Activated T-cell treated with anti-CD3 and anti-CD28 coated beads, Interleukin-2, amount 50 U/mL, for 4 hours (primary cell): ENCODE measurements around the gene RMI2. TPM values are rescaled to one million over a fixed set of nuclear protein-coding genes. Genes with fewer than 3 reads are reported as not detected.
"Not testable (repeated sequence)": the region's sequence is repeated elsewhere in the genome, so short reads cannot be mapped to it uniquely, and the experiment has no call there.

ENCODE experiments used
- ATAC-seq, 2 donors: fragments of 200-7000 bp; cut with Tn5 transposase; one replicate each; pipeline ENCODE4 v1.10.0; 2021
- DNase-seq: peaks from one replicate; pipeline ENCODE4 v3.0.0-alpha.2; 2020
- H3K27me3 Mint-ChIP-seq: one replicate; pipeline ENCODE4 v1.8.0; 2021; ENCODE audit warnings: low read depth, mixed read lengths
- H3K36me3 Mint-ChIP-seq: one replicate; pipeline ENCODE4 v1.8.0; 2022; ENCODE audit warnings: mixed read lengths; ENCODE audit not compliant: insufficient read depth
- H3K4me1 Mint-ChIP-seq: one replicate; pipeline ENCODE4 v1.8.0; 2021; ENCODE audit warnings: low read depth, mixed read lengths
- H3K4me3 Mint-ChIP-seq: one replicate; pipeline ENCODE4 v1.8.0; 2021; ENCODE audit warnings: mild to moderate bottlenecking, moderate library complexity, mixed read lengths
- H3K9me3 Mint-ChIP-seq: one replicate; pipeline ENCODE4 v1.8.0; 2021; ENCODE audit warnings: mixed read lengths
- total RNA-seq, 3 donors: library from RNA; stranded (reverse); gene quantifications; one replicate each; pipeline ENCODE4 v1.2.1, GENCODE V29; 2021

RMI2 gene
- total RNA-seq: 10 to 100 TPM in 2 of 3 donors, 1 to 10 TPM in 1; 5.5 to 12.9 (median 12.8) TPM

DNA sequence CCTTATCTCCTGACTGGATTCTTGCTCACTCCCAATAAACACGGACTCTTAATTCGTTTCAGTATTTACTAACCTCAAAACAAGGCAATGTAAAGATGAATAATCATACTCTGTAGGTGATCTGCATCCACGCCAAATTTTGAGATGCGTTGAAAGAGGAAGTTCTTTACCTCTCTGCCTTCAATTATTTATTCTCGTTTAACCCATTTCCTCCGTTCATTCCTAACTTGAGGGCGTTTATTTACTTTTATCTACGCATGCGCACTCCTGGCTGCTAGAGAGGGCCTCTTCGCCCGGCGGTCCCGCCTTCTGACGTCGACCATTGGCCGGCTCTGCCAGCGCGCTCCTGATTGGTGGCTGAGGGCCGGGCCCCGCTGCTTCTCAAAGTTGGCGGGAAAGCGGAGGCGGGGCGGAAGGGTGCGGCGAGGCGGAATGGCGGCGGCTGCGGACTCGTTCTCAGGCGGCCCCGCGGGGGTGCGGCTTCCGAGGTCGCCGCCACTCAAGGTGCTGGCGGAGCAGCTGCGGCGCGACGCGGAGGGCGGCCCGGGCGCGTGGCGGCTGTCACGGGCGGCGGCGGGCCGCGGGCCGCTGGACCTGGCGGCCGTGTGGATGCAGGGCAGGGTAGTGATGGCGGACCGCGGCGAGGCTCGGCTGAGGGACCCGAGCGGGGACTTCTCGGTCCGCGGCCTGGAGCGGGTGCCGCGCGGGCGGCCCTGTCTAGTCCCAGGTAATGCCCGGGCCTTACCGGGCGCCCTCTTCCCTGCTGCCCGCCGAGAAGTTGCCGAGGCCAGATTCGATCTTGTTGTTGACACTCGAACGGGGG lies at the start of gene RMI2:
Gene RMI2 (plus strand): TSS at position 420 of the 823 bp plus-strand sequence. CDS start 13 bp downstream, at position 433.
- ATAC-seq (peak; percentile 99), DNase-seq (peak; percentile 93)
- H3K27me3 Mint-ChIP-seq: no peaks in the 10 kb centered on the region
- no peaks in the 10 kb centered on the region for H3K9me3 Mint-ChIP-seq
- peak within 1 kb of the TSS; percentile 87 for H3K4me3 Mint-ChIP-seq
- no peaks in the 10 kb centered on the region for H3K36me3 Mint-ChIP-seq
- H3K4me1 Mint-ChIP-seq: peaks cover 17% of the 10 kb centered on the region

DNA sequence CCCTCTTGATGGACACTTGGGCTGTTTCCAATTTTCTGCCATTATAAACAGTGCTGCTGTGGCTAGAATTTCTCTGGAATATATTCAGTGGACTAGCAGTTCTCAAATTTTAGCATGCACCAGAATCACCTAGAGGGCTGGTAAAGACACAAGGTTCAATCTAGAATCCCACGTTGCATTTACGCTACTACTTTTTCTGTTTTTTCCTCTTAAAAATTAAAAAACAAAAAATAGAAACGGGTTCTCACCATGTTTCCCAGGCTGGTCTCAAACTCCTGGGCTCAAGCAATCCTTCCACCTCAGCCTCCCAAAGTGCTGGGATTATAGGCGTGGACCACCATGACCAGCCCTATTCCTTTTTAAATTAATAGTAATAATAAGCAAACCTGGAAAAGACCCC lies 49.6 kb upstream of the RMI2 start:
- no peak for ATAC-seq
- no peaks in the 10 kb centered on the region for H3K36me3 Mint-ChIP-seq
- no peaks in the 10 kb centered on the region for H3K9me3 Mint-ChIP-seq
- no peaks in the 10 kb centered on the region for H3K27me3 Mint-ChIP-seq
- H3K4me1 Mint-ChIP-seq: peaks cover 24% of the 10 kb centered on the region
- no peak overlapping the region for H3K4me3 Mint-ChIP-seq
- no peak for DNase-seq

- no peak for DNase-seq
- Mint-ChIP-seq H3K4me3 (no peak overlapping the region), H3K27me3 (no peaks in the 10 kb centered on the region), H3K4me1 (peaks cover 24% of the 10 kb centered on the region), H3K9me3 (no peaks in the 10 kb centered on the region), H3K36me3 (no peaks in the 10 kb centered on the region)
- no peak for ATAC-seq
These were observed 48.9 kb upstream of the RMI2 start for GRCh38 chr16:11296351-11296705.

DNA sequence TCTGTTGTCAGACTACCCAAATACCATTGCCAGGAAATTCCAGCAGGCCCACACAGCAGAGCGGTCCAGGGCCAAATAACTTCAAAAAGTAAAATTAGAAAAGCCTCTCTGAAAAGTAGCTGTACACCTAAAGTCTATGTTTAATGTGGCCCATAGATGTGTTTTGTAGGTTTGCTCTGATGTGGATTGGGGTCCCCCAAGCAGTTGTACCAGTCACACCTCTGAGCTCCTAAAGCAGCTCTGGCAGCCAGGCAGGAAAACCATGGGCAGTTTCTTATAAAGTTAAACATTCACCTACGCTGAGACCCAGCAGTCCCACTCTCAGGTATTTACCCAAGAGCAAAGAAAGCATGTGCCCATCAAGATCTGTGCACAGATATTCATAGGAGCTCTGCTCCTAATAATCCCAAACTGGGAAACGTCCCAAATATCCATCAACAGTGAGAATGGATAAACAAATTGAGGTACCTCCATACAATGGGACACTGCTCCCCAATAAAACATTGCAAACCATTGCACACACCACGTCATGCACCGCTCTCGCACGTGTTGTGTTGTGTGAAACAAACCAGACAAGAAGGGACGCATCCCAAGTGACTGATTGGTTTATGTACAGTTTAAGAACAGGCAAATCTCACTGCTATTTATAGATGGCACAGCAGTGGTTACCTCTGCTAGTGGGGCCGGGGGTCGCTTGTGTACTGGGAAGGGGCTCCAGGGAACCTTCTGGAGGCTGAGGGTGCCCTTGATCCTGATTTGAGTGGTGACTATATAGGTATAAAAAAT lies 48.4 kb upstream of the RMI2 start:
- DNase-seq (no peak), ATAC-seq (peak; percentile 13 to 14)
- Mint-ChIP-seq H3K36me3 (no peaks in the 10 kb centered on the region), H3K4me1 (peaks cover 24% of the 10 kb centered on the region), H3K9me3 (no peaks in the 10 kb centered on the region), H3K27me3 (no peaks in the 10 kb centered on the region), H3K4me3 (no peak overlapping the region)

DNA sequence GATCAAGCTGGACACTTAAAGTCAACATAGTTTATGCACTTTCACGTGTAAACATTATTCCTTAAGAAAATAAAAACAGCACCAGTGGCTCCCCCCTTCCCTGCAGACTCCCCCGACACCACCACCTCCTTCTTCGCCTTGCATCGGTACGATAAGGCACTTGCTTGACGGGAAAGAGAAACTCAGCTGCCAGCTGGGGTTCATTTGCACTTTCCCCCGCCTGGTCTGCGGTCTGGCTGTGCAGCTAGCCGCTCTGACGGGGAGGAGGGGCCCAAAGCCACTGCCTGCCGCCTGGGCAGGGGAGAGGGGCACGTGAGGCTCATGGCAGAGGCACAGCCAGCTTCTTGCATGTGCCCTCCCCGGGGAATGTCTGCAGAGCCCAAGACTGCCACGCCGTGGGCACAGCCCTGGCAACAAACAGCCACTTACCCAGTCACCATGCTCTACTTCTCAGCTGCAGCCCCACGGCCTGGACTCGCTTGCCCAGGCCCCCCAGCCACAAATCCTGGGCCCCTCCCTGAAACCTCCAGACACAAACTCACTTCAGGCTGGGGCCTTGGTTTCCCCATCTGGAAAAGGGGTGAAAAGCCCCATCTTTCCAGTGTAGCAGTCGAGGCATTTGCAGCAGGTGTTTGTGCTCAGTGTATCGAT lies 47.6 kb upstream of the RMI2 start:
- DNase-seq (peak; percentile 54), ATAC-seq (peak; percentile 85 to 87)
- Mint-ChIP-seq H3K4me1 (peaks cover 24% of the 10 kb centered on the region), H3K4me3 (peak overlapping the region; percentile 62), H3K27me3 (no peaks in the 10 kb centered on the region), H3K9me3 (no peaks in the 10 kb centered on the region), H3K36me3 (no peaks in the 10 kb centered on the region)

DNA sequence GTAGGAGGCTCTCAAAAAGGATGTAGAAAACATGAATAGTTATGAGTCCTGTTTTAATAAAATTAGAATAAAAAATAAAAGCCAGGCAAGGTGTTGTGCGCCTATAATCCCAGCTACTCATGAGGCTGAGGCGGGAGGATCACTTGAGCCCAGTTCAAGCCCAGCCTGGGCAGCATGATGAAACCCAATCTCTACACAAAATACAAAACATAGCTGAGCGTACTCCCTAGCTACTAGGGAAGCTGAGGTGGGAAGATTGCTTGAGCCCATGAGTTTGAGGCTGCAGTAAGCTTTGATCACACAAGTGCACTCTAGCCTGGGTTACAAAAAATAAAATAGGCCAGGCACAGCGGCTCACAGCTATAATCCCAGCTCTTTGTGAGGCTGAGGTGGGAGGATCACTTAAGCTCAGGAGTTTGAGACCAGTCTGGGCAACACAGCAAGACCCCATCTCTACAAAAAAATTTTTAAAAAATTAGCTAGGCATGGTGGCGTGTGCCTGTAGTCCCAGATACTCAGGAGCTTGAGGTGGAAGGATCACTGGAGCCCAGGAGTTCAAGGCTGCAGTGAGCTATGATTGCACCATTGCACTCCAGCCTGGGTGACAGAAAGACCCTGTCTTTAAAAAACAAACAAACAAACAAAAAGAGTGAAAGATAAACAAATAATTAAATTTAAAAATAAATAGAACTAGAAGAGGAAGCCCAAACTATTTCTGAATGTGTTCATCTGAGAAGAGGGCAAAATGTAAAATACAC lies 46.9 kb upstream of the RMI2 start:
- Mint-ChIP-seq H3K36me3 (no peaks in the 10 kb centered on the region), H3K27me3 (no peaks in the 10 kb centered on the region), H3K4me3 (no peak overlapping the region), H3K9me3 (no peaks in the 10 kb centered on the region), H3K4me1 (peaks cover 24% of the 10 kb centered on the region)
- ATAC-seq (no peak), DNase-seq (no peak)

- H3K36me3 Mint-ChIP-seq, H3K9me3 Mint-ChIP-seq, H3K4me3 Mint-ChIP-seq, DNase-seq, ATAC-seq, H3K27me3 Mint-ChIP-seq: not testable (repeated sequence)
- H3K4me1 Mint-ChIP-seq: peaks cover 24% of the 10 kb centered on the region
These were observed 46.2 kb upstream of the RMI2 start for GRCh38 chr16:11298950-11299547.

DNA sequence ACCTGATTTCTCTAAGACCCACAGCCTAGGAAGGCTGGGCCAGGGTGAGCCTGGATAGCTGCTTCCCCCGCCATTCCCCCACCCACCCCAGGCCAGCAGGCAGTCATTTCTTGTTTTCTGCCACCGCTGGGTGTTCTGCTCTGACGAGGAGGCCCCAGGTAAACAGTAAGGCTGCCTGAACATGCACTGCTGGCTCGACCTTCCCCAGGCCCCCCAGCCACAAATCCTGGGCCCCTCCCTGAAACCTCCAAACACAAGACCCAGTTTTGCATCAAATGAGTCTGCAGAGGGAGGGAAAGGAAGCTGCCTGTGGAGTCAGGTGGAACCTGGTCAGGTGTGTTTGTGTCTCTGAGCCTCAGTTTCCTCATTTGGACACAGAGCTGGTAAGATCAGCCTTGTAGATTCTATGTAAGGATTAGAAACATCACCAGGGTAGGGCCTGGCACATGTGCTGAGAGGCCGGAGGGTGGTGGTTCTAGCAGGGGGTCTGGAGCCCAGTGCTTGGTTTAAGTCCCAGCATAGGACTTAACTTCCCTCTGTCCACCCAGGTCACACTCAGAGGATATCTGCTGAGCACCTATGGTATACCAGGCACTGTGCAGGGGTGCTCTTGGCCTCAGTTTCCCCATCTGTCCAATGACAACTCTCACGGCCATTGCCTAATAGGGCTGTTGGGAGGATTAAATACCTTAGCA lies 45.2 kb upstream of the RMI2 start:
- DNase-seq (no peak), ATAC-seq (no peak)
- no peaks in the 10 kb centered on the region for H3K36me3 Mint-ChIP-seq
- no peaks in the 10 kb centered on the region for H3K27me3 Mint-ChIP-seq
- peaks cover 22% of the 10 kb centered on the region for H3K4me1 Mint-ChIP-seq
- no peak overlapping the region for H3K4me3 Mint-ChIP-seq
- no peaks in the 10 kb centered on the region for H3K9me3 Mint-ChIP-seq

- H3K9me3 Mint-ChIP-seq: no peaks in the 10 kb centered on the region
- H3K36me3 Mint-ChIP-seq: no peaks in the 10 kb centered on the region
- no peaks in the 10 kb centered on the region for H3K27me3 Mint-ChIP-seq
- no peak overlapping the region for H3K4me3 Mint-ChIP-seq
- DNase-seq (no peak), ATAC-seq (no peak)
- H3K4me1 Mint-ChIP-seq: peaks cover 22% of the 10 kb centered on the region
These were observed 44.7 kb upstream of the RMI2 start for GRCh38 chr16:11300560-11300892.

- Mint-ChIP-seq H3K27me3 (no peaks in the 10 kb centered on the region), H3K36me3 (no peaks in the 10 kb centered on the region), H3K4me3 (no peak overlapping the region), H3K4me1 (peaks cover 18% of the 10 kb centered on the region), H3K9me3 (no peaks in the 10 kb centered on the region)
- DNase-seq (no peak), ATAC-seq (no peak)
These were observed 43.4 kb upstream of the RMI2 start for GRCh38 chr16:11301645-11302501.

- H3K27me3 Mint-ChIP-seq: no peaks in the 10 kb centered on the region
- ATAC-seq: no peak
- H3K4me1 Mint-ChIP-seq: peaks cover 10% of the 10 kb centered on the region
These were observed 42.3 kb upstream of the RMI2 start for GRCh38 chr16:11302977-11303376.

DNA sequence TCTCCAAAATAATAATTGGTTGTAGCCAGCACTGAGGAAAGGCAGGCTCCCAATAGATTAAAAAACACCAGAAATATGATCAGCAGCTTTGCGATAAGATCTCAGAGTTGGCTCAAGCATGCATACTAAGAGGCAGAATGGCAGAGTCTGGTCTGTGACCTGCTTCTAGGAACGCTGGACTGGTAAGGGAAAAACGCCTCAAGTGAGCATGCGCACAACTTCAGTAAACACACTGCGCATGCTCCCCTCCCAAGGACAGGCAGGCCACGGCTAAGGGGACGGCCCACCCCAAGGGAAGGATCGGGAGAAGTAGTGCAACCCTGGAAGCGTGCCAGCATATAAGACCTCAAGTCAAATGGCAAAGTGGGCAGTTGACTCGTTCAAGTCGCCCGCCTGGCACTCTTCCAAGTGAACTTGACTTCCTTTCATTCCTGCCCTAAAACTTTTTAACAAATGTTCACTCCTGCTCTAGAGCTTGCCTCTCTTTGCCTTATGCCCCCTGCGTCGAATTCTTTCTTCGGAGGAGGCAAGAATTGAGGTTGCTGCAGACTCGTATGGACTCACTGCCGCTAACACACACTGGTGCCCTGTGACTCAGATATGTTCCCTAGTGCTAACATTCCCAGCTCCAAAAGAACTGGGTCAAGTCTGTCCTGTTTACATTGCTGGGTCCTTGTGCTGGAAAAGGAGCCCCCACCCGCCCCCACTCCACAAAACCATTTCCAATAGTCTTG lies 41.7 kb upstream of the RMI2 start:
- ATAC-seq (no peak), DNase-seq (no peak)
- Mint-ChIP-seq H3K4me1 (peaks cover 8% of the 10 kb centered on the region), H3K27me3 (no peaks in the 10 kb centered on the region), H3K36me3 (no peaks in the 10 kb centered on the region), H3K9me3 (no peaks in the 10 kb centered on the region), H3K4me3 (no peak overlapping the region)

More at GRCh38 chr16:11302977-11303376, 42.3 kb upstream of the RMI2 start:
- H3K4me3 Mint-ChIP-seq: no peak overlapping the region
- no peaks in the 10 kb centered on the region for H3K9me3 Mint-ChIP-seq
- no peak for DNase-seq
- no peaks in the 10 kb centered on the region for H3K36me3 Mint-ChIP-seq
